ENCODE results near the gene CACNG7.

Gene CACNG7

DNA sequence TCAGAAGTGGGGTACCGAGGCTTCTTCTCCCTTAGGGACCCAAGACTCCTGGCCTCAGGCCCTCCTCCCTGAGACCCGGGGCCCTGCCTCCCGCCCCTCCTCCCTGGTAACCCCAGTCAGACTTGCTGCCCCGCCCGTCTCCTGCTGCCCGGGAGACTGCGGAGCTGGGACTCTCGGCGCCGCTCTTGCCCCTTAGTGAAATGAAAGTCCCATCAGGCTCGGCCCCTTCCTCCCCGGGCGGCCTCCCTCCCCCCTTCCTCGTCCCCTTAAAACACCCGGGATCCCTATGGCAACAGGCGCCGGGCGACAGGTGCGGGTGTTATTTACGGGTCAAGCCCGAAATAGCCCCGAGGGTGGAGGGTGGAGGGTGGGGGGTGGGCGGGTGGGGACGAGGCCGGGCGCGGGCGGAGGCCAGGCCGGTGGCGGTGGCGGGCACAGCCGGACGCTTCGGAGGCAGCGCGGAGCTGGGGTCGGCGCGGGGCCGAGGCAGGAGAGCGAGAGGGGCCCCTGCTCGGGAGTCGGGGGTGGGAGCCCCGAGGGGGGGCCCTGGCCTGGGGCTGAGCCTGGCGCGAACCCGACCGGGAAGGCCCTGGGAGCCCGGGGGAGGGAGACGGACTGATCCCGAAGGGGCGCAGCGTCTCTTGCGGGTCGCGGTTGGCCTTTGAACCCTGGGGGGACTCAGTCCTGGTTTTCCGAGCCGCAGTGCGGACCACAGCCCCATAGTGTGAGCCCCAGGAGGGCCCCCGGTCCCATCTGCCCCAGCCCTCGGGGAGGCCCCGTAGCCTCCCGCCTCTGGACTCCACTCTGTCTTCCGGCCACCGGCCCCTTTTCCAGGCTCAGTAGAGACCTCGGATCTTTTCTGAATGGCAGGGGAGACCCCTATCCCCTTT, 82.4 kb downstream of the CACNG7 start, which contains the start of gene CACNG6:
CACNG6 (plus strand) TSS at position 414 of the 890 bp plus-strand sequence. CDS start 1,241 bp downstream, outside the sequence.
- no peak within 1 kb of the TSS for H2BK5ac ChIP-seq (ENCODE audit: low read depth, low read length, poor library complexity, severe bottlenecking)
- H3K79me1 ChIP-seq (replicated peaks; ENCODE audit: low read length, poor library complexity, severe bottlenecking): no peaks in the 10 kb centered on the region
- no peak within 1 kb of the TSS for H3K14ac ChIP-seq (ENCODE audit: low read length in 2 of 2)
- H2BK120ac ChIP-seq (ENCODE audit: low read depth, low read length): no peak within 1 kb of the TSS
- no peak within 1 kb of the TSS for H2BK12ac ChIP-seq (ENCODE audit: low read length in 2 of 2)
- H2AK5ac ChIP-seq (ENCODE audit: low read length, severe bottlenecking): no peak within 1 kb of the TSS
- H3K4me2 ChIP-seq (ENCODE audit: low read length, poor library complexity, severe bottlenecking): peak within 1 kb of the TSS; percentile 57
- DNase-seq: peak; percentile 8
- H2BK15ac ChIP-seq (ENCODE audit: low read depth, poor library complexity, severe bottlenecking): no peak within 1 kb of the TSS
- 19% methylated on average over 34 of the region's 66 CpGs for WGBS
- no peak within 1 kb of the TSS for H2AFZ ChIP-seq (ENCODE audit: low read depth, low read length)
- no peak within 1 kb of the TSS for H3K4me3 ChIP-seq (ENCODE audit: insufficient read depth in 1 of 2, low read depth in 1 of 2, low read length in 2 of 2)
- H3K9ac ChIP-seq (ENCODE audit: low read length): no peak within 1 kb of the TSS
- H3K9me3 ChIP-seq (ENCODE audit: control insufficient read depth, low read length): no peaks in the 10 kb centered on the region
- H4K91ac ChIP-seq (ENCODE audit: low read length): no peak within 1 kb of the TSS
- H3K27ac ChIP-seq (ENCODE audit: low read length, poor library complexity, severe bottlenecking): no peak within 1 kb of the TSS
- peak within 1 kb of the TSS; percentile 49 for H4K8ac ChIP-seq (ENCODE audit: low read length)
- no peak within 1 kb of the TSS for H3K23ac ChIP-seq (ENCODE audit: low read length in 2 of 2)
- peaks cover 6% of the 10 kb centered on the region for H3K4me1 ChIP-seq (ENCODE audit: control insufficient read depth, insufficient read depth, low read depth, low read length)
- no peak within 1 kb of the TSS for H3K18ac ChIP-seq (ENCODE audit: low read depth in 1 of 2, low read length in 2 of 2)
- peaks cover 19 to 69% of the 10 kb centered on the region in 2 experiments for H3K27me3 ChIP-seq (ENCODE audit: control insufficient read depth in 1 of 2, insufficient read depth in 1 of 2, low read length in 2 of 2)
- no peaks in the 10 kb centered on the region for H3K36me3 ChIP-seq (ENCODE audit: control insufficient read depth in 1 of 2, insufficient read depth in 2 of 2, low read depth in 1 of 2, low read length in 2 of 2)
- no peak within 1 kb of the TSS for H3K4ac ChIP-seq (ENCODE audit: low read depth in 1 of 2, low read length in 2 of 2)

DNA sequence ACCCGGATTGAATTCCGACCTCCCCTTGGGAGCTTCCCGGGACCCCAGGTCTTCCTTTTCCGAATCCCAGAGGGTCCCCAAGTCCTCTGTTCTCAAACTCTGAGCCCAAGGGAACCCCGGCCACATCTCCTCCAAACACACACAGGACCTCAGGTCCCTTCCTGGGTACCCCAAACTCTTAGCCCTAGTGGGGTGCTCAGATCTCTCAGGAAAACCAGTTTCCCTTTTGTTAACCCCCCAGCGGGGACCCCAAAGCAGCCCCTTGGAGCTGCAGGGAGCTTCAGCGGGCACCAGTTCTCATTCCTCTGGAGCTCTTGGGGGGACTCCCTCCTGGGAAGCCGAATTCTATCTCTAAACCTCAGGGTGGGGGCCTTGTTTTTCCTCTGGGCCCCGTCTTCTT, 83.1 kb downstream of the CACNG7 start:
- Histone ChIP-seq H2BK15ac (ENCODE audit: low read depth, poor library complexity, severe bottlenecking) (no peak overlapping the region), H3K4me3 (ENCODE audit: insufficient read depth in 1 of 2, low read depth in 1 of 2, low read length in 2 of 2) (no peak overlapping the region), H2AFZ (ENCODE audit: low read depth, low read length) (no peak overlapping the region), H3K79me1 (replicated peaks; ENCODE audit: low read length, poor library complexity, severe bottlenecking) (no peaks in the 10 kb centered on the region), H3K27ac (ENCODE audit: low read length, poor library complexity, severe bottlenecking) (no peak overlapping the region), H3K36me3 (ENCODE audit: control insufficient read depth in 1 of 2, insufficient read depth in 2 of 2, low read depth in 1 of 2, low read length in 2 of 2) (no peaks in the 10 kb centered on the region), H3K27me3 (ENCODE audit: control insufficient read depth in 1 of 2, insufficient read depth in 1 of 2, low read length in 2 of 2) (peaks cover 18 to 70% of the 10 kb centered on the region in 2 experiments), H3K9me3 (ENCODE audit: control insufficient read depth, low read length) (no peaks in the 10 kb centered on the region), H4K8ac (ENCODE audit: low read length) (no peak overlapping the region), H3K23ac (ENCODE audit: low read length in 2 of 2) (no peak overlapping the region), H3K4me2 (ENCODE audit: low read length, poor library complexity, severe bottlenecking) (no peak overlapping the region), H2BK5ac (ENCODE audit: low read depth, low read length, poor library complexity, severe bottlenecking) (no peak overlapping the region), H2BK12ac (ENCODE audit: low read length in 2 of 2) (no peak overlapping the region), H2AK5ac (ENCODE audit: low read length, severe bottlenecking) (no peak overlapping the region), H4K91ac (ENCODE audit: low read length) (no peak overlapping the region), H3K4me1 (ENCODE audit: control insufficient read depth, insufficient read depth, low read depth, low read length) (peaks cover 6% of the 10 kb centered on the region), H3K14ac (ENCODE audit: low read length in 2 of 2) (no peak overlapping the region), H3K4ac (ENCODE audit: low read depth in 1 of 2, low read length in 2 of 2) (no peak overlapping the region), H2BK120ac (ENCODE audit: low read depth, low read length) (no peak overlapping the region), H3K18ac (ENCODE audit: low read depth in 1 of 2, low read length in 2 of 2) (no peak overlapping the region), H3K9ac (ENCODE audit: low read length) (no peak overlapping the region)
- WGBS: 83% methylated on average over 9 of the region's 9 CpGs
- DNase-seq: no peak

DNA sequence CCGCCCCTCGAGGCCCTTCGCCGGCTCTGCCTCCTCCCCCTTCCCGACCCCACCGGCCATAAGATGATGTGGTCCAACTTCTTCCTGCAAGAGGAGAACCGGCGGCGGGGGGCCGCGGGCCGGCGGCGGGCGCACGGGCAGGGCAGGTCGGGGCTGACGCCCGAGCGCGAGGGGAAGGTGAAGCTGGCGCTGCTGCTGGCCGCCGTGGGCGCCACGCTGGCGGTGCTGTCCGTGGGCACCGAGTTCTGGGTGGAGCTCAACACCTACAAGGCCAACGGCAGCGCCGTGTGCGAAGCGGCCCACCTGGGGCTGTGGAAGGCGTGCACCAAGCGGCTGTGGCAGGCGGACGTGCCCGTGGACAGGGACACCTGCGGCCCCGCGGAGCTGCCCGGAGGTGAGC, 83.7 kb downstream of the CACNG7 start:
- H4K8ac ChIP-seq (ENCODE audit: low read length): no peak overlapping the region
- no peak overlapping the region for H3K4me2 ChIP-seq (ENCODE audit: low read length, poor library complexity, severe bottlenecking)
- H2BK12ac ChIP-seq (ENCODE audit: low read length in 2 of 2): no peak overlapping the region
- H3K18ac ChIP-seq (ENCODE audit: low read depth in 1 of 2, low read length in 2 of 2): no peak overlapping the region
- H3K9ac ChIP-seq (ENCODE audit: low read length): no peak overlapping the region
- H4K91ac ChIP-seq (ENCODE audit: low read length): no peak overlapping the region
- peaks cover 14 to 70% of the 10 kb centered on the region in 2 experiments for H3K27me3 ChIP-seq (ENCODE audit: control insufficient read depth in 1 of 2, insufficient read depth in 1 of 2, low read length in 2 of 2)
- no peaks in the 10 kb centered on the region for H3K36me3 ChIP-seq (ENCODE audit: control insufficient read depth in 1 of 2, insufficient read depth in 2 of 2, low read depth in 1 of 2, low read length in 2 of 2)
- H3K4me3 ChIP-seq (ENCODE audit: insufficient read depth in 1 of 2, low read depth in 1 of 2, low read length in 2 of 2): no peak overlapping the region
- WGBS: 91% methylated on average over 35 of the region's 43 CpGs
- H2BK120ac ChIP-seq (ENCODE audit: low read depth, low read length): no peak overlapping the region
- H2AFZ ChIP-seq (ENCODE audit: low read depth, low read length): no peak overlapping the region
- no peak overlapping the region for H3K14ac ChIP-seq (ENCODE audit: low read length in 2 of 2)
- no peak overlapping the region for H2BK5ac ChIP-seq (ENCODE audit: low read depth, low read length, poor library complexity, severe bottlenecking)
- H2BK15ac ChIP-seq (ENCODE audit: low read depth, poor library complexity, severe bottlenecking): no peak overlapping the region
- H3K9me3 ChIP-seq (ENCODE audit: control insufficient read depth, low read length): no peaks in the 10 kb centered on the region
- H3K27ac ChIP-seq (ENCODE audit: low read length, poor library complexity, severe bottlenecking): no peak overlapping the region
- H2AK5ac ChIP-seq (ENCODE audit: low read length, severe bottlenecking): no peak overlapping the region
- peaks cover 6% of the 10 kb centered on the region for H3K4me1 ChIP-seq (ENCODE audit: control insufficient read depth, insufficient read depth, low read depth, low read length)
- H3K79me1 ChIP-seq (replicated peaks; ENCODE audit: low read length, poor library complexity, severe bottlenecking): no peaks in the 10 kb centered on the region
- H3K23ac ChIP-seq (ENCODE audit: low read length in 2 of 2): no peak overlapping the region
- no peak overlapping the region for H3K4ac ChIP-seq (ENCODE audit: low read depth in 1 of 2, low read length in 2 of 2)
- DNase-seq: no peak

DNA sequence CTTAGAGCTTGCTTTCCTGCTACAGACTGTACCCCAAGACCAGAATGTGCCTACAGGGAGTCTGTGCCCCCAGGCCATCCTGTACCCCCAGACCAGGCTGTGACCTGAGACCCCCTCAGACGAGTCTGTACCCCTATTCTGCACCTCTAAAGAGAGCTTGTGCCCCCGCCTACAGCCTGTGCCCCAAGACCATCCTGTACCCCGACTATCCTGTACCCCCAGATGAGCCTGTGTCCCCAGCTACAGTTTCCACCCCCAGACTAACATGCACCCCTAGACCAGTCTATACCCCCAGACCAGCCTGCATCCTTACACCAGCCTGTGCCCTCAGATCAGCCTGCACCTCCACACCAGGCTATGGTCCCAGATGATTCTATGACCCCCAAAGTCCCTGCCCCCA, 84.4 kb downstream of the CACNG7 start:
- H4K8ac ChIP-seq (ENCODE audit: low read length): no peak overlapping the region
- H2BK120ac ChIP-seq (ENCODE audit: low read depth, low read length): no peak overlapping the region
- no peak overlapping the region for H2BK15ac ChIP-seq (ENCODE audit: low read depth, poor library complexity, severe bottlenecking)
- 39% methylated on average over 3 of the region's 3 CpGs for WGBS
- DNase-seq: no peak
- H3K27ac ChIP-seq (ENCODE audit: low read length, poor library complexity, severe bottlenecking): no peak overlapping the region
- H3K18ac ChIP-seq (ENCODE audit: low read depth in 1 of 2, low read length in 2 of 2): no peak overlapping the region
- H3K4me2 ChIP-seq (ENCODE audit: low read length, poor library complexity, severe bottlenecking): no peak overlapping the region
- H3K23ac ChIP-seq (ENCODE audit: low read length in 2 of 2): no peak overlapping the region
- H2BK12ac ChIP-seq (ENCODE audit: low read length in 2 of 2): no peak overlapping the region
- peaks cover 6% of the 10 kb centered on the region for H3K4me1 ChIP-seq (ENCODE audit: control insufficient read depth, insufficient read depth, low read depth, low read length)
- H2BK5ac ChIP-seq (ENCODE audit: low read depth, low read length, poor library complexity, severe bottlenecking): no peak overlapping the region
- no peak overlapping the region for H3K14ac ChIP-seq (ENCODE audit: low read length in 2 of 2)
- no peaks in the 10 kb centered on the region for H3K9me3 ChIP-seq (ENCODE audit: control insufficient read depth, low read length)
- H3K9ac ChIP-seq (ENCODE audit: low read length): no peak overlapping the region
- no peak overlapping the region for H3K4me3 ChIP-seq (ENCODE audit: insufficient read depth in 1 of 2, low read depth in 1 of 2, low read length in 2 of 2)
- H3K36me3 ChIP-seq (ENCODE audit: control insufficient read depth in 1 of 2, insufficient read depth in 2 of 2, low read depth in 1 of 2, low read length in 2 of 2): no peaks in the 10 kb centered on the region
- H3K4ac ChIP-seq (ENCODE audit: low read depth in 1 of 2, low read length in 2 of 2): no peak overlapping the region
- H3K79me1 ChIP-seq (replicated peaks; ENCODE audit: low read length, poor library complexity, severe bottlenecking): no peaks in the 10 kb centered on the region
- no peak overlapping the region for H2AFZ ChIP-seq (ENCODE audit: low read depth, low read length)
- peaks cover 14 to 73% of the 10 kb centered on the region in 2 experiments for H3K27me3 ChIP-seq (ENCODE audit: control insufficient read depth in 1 of 2, insufficient read depth in 1 of 2, low read length in 2 of 2)
- H4K91ac ChIP-seq (ENCODE audit: low read length): no peak overlapping the region
- no peak overlapping the region for H2AK5ac ChIP-seq (ENCODE audit: low read length, severe bottlenecking)
